HUDEP-2 (cell line): ENCODE data around the gene TENT5C.
"Not testable (repeated sequence)": the region's sequence is repeated elsewhere in the genome, so short reads cannot be mapped to it uniquely, and the experiment has no call there.

ENCODE experiments used
- DNase-seq, 76 experiments: peaks; one replicate each; lab custom pipeline; 2025; ENCODE audit not compliant: unreplicated experiment in 76 of 76; lab: John Stamatoyannopoulos, UW

The TENT5C gene

DNA sequence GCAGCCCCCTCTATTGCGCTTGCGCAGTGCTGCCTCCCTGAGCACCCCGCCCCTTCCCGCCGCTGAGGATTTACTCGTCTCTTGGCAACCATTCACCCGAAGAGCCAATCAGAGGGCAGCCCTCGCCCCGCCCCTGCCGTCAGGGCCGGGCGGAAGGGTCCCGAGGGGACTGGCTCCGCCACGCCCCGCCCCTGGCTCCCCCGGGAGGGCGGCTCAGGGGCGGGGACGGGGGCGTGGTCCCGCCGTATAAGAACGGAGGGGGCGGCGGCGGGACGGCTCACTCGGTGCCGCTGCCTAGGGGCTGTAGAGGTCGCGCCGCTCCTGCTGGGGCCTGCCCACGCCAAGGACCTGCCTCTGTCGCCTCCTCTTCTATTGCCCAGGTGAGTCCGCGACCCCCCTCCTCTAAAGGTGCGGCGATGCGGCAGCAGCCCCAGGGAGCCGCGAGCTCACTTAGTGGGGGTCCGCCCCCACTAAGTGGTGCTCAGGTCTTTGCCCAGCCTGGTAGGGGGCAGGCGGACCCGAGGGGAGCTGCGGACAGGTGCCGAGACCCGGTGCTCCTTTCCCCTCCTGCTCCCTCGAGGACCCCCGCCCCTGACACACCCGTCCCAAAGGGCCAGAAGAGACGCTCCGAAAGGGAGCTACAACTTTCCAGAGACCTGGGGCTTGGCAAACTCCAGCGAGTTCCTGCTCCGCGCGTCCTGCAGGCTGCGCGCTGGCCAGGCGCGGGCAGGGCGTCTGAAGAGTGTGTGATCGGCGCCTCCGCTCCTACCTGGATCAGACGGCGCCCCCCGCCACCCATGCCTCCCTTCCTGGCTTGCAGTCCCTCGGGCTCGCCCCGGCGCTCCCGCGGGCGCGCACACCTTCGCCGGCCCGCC lies at the start of gene TENT5C:
TENT5C (plus strand) TSS at position 275 of the 875 bp plus-strand sequence. CDS start 16,821 bp downstream, outside the sequence.
- DNase-seq, result peak; percentile 34 to 98 (median 96)

DNA sequence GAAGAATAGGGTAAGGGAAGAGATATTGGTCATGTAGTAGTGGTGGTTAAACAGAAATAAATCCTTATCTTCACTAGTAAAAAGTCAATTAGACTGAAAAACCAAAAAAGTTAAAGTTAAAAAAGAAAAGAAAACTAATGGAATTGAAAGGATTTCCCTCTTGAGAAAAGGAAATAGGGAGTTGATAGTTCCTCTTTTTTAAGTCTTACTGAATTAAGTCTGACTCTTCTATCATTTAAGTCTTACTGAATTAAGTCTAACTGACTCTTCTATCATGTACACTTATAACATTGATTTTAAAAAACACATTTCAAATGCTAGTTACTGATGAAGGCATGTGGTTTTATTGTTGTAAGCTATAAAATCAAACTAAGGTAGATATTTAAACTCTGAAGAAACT lies 49.5 kb upstream of the TENT5C start:
- no peak for DNase-seq

DNA sequence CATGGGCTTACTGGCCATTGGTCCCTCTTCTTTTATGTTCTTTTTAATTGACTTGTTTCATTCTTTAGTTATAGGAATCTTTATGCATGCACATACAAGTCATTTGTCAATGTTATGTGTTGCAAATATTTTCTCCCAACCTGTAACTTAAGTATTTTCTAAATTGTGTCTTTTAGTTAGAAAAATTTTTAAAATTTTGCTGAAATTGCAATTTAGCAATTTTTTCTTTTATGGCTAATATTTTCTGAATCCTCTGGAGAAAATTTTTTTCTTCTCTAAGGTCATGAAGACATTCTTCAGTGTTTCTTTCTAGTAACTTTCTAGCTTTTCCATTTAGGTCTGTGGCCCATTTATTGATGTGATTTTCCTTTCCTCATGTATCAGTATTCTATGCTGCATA lies 48.9 kb upstream of the TENT5C start:
- DNase-seq, result no peak

DNA sequence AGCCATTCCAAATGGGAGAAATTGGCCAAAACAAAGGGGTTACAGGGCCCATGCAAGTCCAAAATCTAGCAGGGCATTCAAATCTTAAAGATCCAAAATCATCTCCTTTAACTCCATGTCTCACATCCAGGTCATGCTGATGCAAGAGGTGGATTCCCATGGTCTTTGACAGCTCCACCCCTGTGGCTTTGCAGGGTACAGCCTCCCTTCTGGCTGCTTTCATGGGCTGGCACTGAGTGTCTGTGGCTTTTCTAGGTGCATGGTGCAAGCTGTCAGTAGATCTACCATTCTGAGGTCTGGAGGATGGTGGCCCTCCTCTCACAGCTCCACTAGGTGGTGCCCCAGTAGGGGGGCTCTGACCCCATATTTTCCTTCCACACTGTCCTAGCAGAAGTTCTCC lies 47.4 kb upstream of the TENT5C start:
- DNase-seq, result not testable (repeated sequence)

DNA sequence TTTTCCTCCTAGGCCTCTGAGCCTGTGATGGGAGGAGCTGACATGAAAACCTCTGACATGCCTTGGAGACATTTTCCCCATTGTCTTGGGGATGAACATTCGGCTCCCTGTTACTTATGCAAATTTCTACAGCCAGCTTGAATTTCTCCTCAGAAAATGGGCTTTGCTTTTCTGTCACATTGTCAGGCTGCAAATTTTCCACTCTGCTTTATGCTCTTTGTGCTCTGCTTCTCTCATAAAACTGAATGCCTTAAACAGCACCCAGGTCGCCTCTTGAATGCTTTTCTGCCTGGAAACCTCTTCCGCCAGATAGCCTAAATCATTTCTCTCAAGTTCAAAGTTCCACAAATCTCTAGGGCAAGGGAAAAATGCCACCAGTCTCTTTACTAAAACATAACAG lies 46.7 kb upstream of the TENT5C start:
- no peak for DNase-seq

DNA sequence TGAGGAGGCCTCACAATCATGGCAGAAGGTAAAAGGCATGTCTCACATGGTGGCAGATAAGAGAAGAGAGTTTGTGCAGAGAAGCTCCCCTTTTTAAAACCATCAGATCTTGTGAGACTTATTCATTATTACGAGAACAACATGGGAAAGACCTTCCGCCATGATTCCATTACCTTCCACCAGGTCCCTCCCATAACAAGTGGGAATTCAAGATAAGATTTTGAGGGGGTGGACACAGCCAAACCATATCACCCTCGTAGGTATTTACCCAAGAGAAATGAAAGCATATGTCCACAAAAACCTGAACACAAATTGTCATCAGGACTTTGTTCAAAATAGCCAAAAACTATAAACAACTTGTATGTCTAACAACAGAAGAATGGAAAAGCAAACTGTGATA lies 45.9 kb upstream of the TENT5C start:
- no peak for DNase-seq

DNA sequence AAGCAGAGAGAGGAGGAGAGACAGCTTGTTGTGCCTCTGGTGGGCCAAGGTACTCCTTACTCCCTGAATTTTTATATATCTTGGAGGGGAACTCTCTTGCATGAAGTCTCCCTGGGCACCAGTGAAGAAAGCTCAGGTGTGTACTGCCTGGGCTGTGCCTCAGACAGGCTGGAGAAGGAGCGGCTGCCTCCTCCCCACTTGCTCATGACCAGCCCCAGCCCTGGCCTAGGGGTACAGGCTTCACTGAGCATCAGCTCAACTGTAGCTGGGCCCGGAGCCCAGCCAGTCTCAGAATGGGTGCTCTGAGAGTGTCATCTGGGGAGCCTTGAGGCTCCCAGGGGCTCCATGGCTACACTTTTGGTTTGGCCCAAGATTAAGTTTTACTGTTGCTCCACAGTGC lies 44.8 kb upstream of the TENT5C start:
- DNase-seq, result no peak

DNA sequence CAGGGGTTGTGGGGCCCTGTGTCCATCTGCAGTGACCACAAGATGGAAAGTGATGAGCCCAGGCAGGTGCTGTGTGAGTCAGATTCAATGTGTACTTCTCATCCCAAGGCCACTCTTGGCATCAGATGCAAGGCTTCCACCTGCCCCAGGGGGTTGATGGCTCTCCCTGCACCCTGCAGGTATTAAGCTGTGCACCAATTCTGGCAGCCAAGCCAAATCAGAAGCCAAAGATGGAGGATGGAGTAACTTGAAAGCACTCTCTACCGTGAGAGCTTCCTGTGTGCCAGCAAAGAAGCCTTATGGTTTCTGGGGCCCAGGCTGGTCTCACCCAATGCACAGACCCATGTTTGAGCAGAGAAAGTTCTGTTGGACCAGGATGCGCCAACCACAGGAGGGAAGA lies 44.3 kb upstream of the TENT5C start:
- no peak for DNase-seq

DNA sequence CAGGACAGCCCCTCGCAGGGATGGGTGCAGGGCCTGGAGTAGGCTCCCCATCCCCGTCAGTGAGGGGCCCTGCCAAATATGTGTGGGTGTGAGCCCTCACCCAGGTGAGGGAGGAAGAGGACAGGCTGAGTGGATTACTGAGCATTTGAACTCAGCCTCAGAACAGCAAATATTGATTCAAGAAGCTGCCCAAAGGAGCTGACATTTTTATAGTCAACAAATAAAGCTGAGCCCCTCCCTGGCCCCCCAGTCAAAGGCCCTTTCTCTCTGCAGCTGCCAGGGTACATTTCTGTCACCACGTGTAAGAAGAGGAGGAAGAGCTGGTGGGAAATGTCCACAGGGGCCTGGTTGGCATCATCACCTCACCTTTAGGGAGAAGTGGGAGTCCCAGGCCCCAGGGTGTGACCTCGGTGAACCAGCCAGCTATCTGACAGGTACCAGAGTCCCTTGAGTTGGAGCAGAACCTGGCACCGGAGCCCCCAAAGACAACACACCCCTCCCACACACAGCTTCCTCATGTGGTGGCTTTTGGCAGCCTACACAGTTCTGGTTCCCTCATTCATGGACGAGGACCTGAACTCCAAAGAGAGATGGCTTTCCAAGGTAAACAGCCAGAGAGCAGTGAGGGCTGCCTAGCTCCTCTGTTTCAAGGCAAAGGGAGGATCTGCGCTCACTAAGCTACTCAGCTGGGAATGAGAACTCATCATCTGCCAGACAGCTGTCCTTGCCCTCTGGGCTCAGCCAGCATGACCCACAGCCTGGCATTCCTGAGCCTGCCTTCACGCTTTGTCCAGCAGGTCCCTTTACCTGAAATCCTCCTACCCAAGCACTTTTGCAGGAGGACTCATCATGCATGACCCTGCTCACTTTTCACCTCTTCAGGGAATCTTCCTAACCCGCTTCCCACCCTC lies 43.0 kb upstream of the TENT5C start:
- no peak for DNase-seq

DNA sequence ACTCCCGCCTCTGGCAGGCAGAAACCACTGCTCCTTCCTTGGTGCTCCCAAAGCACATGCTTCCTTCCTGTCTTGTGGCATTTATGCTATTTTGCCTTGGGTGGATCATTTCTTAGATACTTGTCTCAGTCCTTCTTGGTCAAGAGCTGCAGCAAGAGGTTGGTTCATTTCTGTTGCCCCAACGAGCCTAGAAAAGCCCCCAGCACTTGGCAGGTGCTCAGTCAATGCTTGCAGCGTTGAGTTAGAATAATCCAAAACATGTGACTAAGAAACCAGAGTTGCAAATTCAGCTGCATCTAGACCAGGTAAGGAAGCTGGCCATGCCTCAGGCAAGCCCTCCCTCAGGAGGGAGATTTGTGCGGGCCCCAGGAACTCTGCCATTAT lies 42.4 kb upstream of the TENT5C start:
- no peak for DNase-seq

DNA sequence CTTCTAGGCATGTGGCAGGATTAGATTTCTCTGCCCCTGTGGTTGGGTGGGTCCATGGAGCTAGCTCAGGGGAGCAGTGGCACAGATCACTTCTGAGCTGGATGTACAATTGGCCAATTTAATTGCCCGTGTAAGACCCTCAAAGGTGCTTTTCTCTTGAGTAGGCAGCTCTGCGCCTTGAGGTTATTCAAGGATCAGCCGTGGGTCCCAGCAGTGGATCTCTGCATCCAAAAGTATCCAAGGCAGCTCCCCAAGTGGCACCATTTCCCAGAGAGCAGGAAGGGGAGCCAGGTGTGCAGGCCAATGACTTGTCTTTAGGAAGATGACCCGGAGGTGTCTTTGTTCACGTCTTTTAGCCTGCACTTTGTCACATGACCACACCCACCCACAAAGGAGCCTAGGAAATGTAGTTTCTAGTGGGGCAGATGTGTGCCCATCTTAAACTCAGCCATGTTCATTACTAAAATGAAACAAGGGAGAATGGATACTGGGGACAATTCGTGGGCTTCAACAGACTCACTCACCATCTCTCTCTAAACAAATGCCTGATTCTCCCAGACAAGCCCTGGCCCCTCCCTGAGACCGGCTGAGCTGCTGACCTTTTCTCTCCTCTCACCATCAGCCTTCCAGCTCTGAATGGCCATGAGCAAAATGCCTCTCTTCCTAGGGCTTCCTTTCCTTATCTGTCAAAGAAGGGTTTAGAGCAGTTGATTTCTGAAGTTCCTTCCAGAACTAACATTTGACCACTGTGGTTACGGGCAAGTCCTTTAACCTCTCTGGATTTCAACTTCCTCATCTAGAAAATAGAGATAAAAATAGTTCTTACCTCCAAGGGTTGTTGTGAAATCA lies 41.4 kb upstream of the TENT5C start:
- no peak for DNase-seq

DNA sequence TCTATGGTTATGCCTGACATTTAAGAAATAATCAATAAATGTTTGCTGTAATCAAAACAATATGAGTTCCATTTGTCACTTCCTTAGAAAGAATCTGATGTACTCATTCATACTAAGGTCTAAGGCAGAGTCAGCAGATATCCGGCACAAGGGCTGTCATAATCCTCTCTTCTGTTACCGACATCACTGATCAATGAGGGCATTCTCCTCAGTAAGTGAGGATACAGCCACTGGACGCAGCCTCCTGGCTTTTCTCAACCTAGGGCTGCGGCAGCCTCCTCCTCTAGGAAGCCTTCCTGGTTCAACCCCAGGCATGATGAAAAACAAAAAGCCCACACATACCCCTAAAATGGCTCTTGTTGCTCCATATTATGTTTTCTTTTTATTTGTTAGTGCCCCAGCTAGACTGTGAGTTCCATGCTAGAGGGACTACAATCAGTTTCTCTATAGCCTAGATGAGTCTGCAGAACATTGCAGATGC lies 40.7 kb upstream of the TENT5C start:
- DNase-seq, result no peak

DNA sequence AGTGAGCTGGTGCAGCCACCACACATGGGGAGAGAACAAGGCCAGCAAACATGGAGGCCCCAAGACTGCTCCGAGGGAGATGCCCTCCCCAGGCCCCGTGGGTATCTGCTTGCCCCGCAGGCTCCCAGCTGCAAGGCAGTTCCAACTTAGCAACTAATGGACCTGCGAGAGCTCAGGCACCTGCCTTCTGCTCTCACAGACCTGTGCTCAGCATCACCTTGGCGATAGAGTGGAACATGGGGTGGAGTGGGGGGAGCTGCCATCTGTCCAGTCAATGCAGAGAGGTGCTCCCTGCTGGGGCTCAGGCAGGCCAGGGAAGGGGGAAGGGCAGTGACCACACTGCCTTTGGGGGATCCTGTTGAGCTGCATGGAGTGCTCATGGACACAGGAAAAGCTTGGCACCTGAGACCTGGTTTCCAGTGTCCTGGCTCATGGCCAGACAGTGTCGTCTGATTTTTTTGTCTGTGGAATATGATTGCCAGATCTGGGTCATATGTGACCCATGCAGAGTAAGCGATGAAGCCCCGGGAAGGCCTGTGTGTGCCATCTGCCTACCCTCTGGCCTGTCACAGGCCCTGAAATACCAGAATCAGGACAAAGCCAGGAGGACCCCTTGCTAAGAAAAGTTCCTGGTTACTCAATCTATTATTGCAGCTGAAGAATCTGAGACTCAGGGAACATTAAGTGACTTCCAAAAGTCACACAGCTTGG lies 39.9 kb upstream of the TENT5C start:
- no peak for DNase-seq

DNA sequence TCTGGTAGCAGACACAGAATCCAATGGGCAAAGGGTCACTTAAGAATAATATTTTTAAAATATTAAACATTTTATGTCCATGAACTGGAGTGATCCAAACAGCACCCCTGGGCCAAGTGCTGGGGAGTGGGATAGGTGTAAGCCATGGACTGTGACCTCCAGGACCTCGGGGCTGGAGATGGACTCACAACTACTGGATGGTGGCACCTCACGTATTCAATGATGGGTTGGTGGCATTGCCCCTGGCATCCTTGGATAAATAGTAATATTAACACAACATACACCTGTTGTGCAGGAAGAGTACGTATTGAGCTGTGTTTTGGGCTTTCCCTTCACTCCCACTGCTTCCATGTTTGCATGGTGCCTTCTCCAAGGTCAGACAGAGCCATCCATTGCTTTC lies 39.3 kb upstream of the TENT5C start:
- DNase-seq, result no peak

DNA sequence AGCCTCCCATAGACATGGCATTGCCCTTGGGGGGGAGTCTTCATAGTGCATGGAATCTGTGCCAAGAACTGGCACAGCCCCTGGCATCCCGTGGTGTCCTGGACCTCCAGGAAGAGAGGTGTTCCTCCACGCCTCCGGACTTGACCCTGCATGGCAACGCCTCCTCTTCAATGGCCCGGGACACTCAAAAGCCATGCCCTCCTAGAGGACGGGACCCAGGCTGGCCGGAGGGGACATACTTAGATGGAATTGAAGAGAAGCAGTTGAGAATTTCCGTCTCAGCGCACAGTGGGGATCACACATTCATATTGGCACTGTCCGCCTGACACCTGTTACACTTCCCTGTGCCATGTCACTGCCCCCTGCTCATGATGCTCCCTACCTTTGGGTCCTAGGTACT lies 38.4 kb upstream of the TENT5C start:
- no peak for DNase-seq

DNA sequence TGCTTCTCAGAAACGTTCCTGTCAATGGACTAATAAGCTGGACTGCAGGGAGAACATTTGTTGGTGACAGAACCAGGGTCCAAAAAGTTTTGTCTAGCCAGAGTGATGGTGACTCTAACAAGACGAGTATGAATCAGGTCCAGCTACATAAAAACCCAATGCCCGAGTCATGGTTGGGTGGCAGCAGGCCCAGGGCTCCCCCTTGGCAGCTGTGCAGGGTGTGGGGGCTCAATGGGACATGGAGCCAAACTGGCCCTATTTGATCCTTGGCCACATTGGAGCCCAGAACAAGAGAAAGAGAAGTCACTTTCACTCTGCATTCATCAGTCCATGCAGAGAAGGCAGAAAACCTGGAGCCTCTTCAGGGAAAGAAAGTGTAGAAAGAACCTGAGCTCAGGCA lies 37.9 kb upstream of the TENT5C start:
- DNase-seq, result no peak

DNA sequence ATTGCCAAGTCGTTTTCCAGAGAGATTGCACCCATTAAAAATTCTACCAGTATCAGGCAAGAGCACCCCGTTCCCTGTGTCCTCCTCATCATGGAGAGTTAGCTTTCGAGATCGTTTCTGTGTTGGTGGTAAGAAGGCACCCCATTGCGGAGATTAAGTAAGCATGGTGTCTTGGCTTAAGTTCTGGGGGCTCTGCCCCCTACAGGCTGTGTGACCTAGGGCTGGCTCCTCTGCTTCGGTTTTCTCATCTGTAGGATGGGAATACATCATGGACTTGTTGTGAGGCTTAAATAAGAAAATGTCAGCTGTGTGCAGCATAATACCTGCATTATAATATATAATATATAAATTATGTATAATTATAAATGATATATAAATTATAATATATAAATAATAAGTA lies 36.8 kb upstream of the TENT5C start:
- no peak for DNase-seq

DNA sequence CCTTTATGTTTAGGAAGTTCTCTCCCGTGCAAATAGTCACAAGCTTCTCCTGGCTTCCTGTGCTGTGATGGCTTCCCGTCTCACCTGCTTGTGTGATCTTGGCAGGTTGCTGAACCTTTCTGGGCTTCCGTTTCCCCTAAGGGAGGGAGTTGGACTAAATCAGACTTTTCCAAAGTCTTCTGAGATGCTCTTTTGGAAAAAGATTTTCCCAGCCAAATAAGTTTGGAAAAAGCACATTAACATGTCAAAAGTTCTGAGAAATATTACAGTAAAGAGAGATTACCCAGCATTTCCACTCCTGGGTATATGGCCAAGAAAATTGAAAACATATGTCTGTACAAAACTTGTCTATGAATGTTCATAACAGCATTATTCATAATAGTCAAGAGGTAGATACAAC lies 36.0 kb upstream of the TENT5C start:
- no peak for DNase-seq

DNA sequence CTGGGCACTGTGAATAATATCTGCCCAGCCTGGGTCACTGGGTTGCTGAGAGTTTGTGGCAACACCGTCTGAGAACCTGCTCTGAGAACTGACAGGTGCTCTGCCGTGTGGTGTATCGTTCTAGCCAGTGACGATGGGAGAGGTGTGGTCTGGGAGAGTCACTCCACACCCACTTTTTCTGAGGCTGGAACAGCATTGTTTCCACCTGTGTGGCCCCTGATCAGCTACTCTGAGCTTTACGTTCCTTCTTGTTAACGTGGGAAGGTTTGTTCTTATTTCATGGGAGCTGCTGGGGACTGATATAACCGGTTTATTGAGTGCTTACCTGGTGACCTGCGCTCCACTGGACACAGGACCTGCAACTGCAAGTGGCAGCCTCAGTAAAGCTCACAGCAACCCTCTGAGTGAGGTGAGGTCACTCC lies 34.8 kb upstream of the TENT5C start:
- no peak for DNase-seq

DNA sequence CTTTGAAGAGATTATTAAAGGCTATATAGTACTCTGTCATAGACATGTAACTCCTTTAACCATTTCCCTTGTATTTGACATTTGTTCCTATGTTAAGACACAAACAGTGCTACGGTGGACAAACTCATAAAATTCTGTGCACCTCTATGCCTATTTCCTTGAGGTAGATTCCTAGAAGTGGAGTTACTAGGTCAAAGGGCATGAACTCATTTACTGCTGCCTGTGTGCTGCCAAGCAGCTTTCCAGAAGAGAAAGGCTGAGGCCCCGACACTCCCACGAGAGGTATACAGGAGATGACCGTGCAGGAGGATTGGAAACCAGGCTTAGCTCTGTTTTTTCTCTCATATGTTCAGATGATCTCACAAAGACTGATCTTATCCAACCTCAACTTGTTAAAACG lies 34.4 kb upstream of the TENT5C start:
- no peak for DNase-seq
